CD1c-positive myeloid dendritic cell (primary cell): ENCODE data around the gene IL17A.

Experiments
- DNase-seq: peaks from one replicate; pipeline ENCODE4 v3.0.0-alpha.2; 2016; ENCODE audit errors: extremely low spot score

IL17A gene

GRCh38 chr6:52216932-52217575 is 30.9 kb downstream of the IL17A start:
- DNase-seq = no peak

- DNase-seq = no peak
Measured at GRCh38 chr6:52217761-52218160, 31.6 kb downstream of the IL17A start.

GRCh38 chr6:52221302-52221701 is 35.1 kb downstream of the IL17A start:
- DNase-seq = no peak

- DNase-seq = no peak
Measured at GRCh38 chr6:52227495-52227894, 41.3 kb downstream of the IL17A start.

- DNase-seq = no peak
Measured at GRCh38 chr6:52230685-52231084, 44.5 kb downstream of the IL17A start.

GRCh38 chr6:52231406-52232127 is 45.4 kb downstream of the IL17A start:
- no peak for DNase-seq

GRCh38 chr6:52233005-52233404 is 46.8 kb downstream of the IL17A start:
- DNase-seq = no peak

- no peak for DNase-seq
Measured at GRCh38 chr6:52233975-52234823, 48.0 kb downstream of the IL17A start.
